Choroid plexus epithelial cell (primary cell): ENCODE results near the gene SPATA17.

Source experiments
- DNase-seq: peaks from one replicate; pipeline ENCODE4 v3.0.0-alpha.2; 2010; ENCODE audit warnings: low read depth
- H3K4me3 ChIP-seq: 2 replicates; pipeline ENCODE4 v1.5.1; 2011; ENCODE audit warnings: low read depth, mild to moderate bottlenecking, control low read depth, low read length, moderate library complexity
- TF ChIP-seq, protein P1 (sequence below): conservative IDR thresholded peaks from 2 replicates; pipeline ENCODE4 v1.5.1; 2011; ENCODE audit warnings: low read depth, mild to moderate bottlenecking, control low read depth, inconsistent platforms, low read length, moderate library complexity

The SPATA17 gene

DNA sequence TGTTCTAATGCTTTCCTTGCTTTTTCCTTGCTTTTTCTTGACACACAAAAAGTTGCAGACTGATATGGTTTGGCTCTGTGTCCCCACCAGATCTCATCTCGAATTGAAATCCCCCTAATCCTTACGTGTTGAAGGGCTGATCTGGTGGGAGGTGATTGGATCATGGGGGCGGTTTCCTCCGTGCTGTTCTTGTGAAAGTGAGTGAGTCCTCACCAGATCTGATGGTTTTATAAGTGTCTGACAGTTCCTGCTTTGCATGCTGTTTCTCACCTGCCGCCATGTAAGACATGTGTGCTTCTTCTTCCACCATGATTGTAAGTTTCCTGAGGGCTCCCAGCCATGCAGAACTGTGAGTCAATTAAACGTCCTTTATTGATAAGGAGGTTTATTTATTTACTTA is 11.3 kb downstream of the SPATA17 start:
- TF ChIP-seq, protein P1, sequence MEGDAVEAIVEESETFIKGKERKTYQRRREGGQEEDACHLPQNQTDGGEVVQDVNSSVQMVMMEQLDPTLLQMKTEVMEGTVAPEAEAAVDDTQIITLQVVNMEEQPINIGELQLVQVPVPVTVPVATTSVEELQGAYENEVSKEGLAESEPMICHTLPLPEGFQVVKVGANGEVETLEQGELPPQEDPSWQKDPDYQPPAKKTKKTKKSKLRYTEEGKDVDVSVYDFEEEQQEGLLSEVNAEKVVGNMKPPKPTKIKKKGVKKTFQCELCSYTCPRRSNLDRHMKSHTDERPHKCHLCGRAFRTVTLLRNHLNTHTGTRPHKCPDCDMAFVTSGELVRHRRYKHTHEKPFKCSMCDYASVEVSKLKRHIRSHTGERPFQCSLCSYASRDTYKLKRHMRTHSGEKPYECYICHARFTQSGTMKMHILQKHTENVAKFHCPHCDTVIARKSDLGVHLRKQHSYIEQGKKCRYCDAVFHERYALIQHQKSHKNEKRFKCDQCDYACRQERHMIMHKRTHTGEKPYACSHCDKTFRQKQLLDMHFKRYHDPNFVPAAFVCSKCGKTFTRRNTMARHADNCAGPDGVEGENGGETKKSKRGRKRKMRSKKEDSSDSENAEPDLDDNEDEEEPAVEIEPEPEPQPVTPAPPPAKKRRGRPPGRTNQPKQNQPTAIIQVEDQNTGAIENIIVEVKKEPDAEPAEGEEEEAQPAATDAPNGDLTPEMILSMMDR = no peak
- no peak overlapping the region for H3K4me3 ChIP-seq
- no peak for DNase-seq

- DNase-seq = peak; percentile 5
- TF ChIP-seq, protein P1 = no peak
- no peak overlapping the region for H3K4me3 ChIP-seq
Observed at GRCh38 chr1:217647791-217648190, 16.6 kb downstream of the SPATA17 start.

DNA sequence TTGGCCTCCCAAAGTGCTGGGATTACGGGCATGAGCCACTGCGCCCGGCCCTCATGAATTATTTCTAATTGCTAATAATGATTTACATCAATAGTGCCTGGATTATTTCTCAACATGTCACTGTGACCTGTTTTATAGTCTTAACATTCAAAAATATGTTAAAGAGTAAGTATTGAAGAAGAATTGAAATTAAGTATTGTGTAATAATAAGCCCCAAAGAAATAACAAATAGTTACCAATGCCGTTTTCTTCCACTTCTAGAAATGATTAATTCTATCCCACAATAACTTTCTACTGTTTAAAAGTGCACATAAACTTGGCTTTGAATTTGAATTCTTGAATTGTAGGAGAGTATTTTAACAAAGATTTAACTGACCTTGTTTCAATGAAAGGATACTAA is 19.5 kb downstream of the SPATA17 start:
- DNase-seq = no peak
- TF ChIP-seq, protein P1 = no peak
- no peak overlapping the region for H3K4me3 ChIP-seq

- TF ChIP-seq, protein P1 = peak; percentile 75
- no peak overlapping the region for H3K4me3 ChIP-seq
- DNase-seq = peak; percentile 73
Observed at GRCh38 chr1:217660353-217661062, 29.4 kb downstream of the SPATA17 start.

GRCh38 chr1:217661407-217661806 is 30.3 kb downstream of the SPATA17 start:
- H3K4me3 ChIP-seq = no peak overlapping the region
- DNase-seq = no peak
- TF ChIP-seq, protein P1 = no peak

DNA sequence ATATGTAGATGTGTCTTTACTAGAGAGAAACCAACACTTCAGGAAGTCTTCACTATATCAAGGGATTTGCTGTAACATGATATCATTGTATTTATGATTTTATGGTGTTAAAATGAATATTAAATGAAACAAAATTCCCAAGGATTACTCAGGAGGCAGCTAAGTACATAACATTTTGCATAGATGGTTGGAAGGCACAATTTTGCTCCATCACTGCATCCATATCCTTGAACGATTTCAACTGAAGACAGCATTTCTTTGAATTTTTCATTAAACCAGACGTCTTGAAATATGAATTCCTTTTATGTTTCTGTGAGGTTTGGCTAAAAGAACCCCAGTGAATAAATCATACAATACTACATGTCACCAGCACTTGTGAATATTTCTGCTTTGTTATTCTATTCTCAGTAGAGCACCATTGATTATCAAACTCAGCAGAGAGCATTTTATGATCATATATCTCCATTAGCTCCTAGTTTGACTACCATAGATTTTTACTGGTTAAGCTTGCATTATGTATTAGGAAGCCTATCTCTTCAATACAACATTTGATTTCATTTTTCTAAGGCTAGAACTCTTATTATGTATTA is 37.3 kb downstream of the SPATA17 start:
- H3K4me3 ChIP-seq = no peak overlapping the region
- TF ChIP-seq, protein P1 = no peak
- DNase-seq = no peak

GRCh38 chr1:217673387-217673786 is 42.2 kb downstream of the SPATA17 start:
- TF ChIP-seq, protein P1 = no peak
- no peak for DNase-seq
- no peak overlapping the region for H3K4me3 ChIP-seq
